Ectodermal cell (in vitro differentiated cells): Measurements from ENCODE around the gene TMEM72.

Source experiments
- H3K27ac ChIP-seq: 2 replicates; pipeline ENCODE4 v1.7.0; 2013; ENCODE audit warnings: mild to moderate bottlenecking, low read depth, low read length; ENCODE audit not compliant: insufficient read depth, poor library complexity, severe bottlenecking
- H3K27me3 ChIP-seq: 2 replicates; pipeline ENCODE4 v1.7.0; 2013; ENCODE audit warnings: mild to moderate bottlenecking, low read length; ENCODE audit not compliant: insufficient read depth, control insufficient read depth, poor library complexity, severe bottlenecking
- H3K36me3 ChIP-seq: one replicate; pipeline ENCODE4 v1.7.0; 2013; ENCODE audit warnings: low read length; ENCODE audit not compliant: control insufficient read depth, insufficient read depth
- H3K4me1 ChIP-seq: one replicate; pipeline ENCODE4 v1.7.0; 2013; ENCODE audit warnings: low read length; ENCODE audit not compliant: control insufficient read depth, insufficient read depth
- H3K4me3 ChIP-seq: 2 replicates; pipeline ENCODE4 v1.7.0; 2013; ENCODE audit warnings: low read depth, low read length, control low read depth; ENCODE audit not compliant: insufficient read depth
- H3K9me3 ChIP-seq: 2 replicates; pipeline ENCODE4 v1.7.0; 2013; ENCODE audit warnings: mild to moderate bottlenecking, low read length, moderate library complexity; ENCODE audit not compliant: control insufficient read depth
- WGBS, 2 experiments: methylation state at CpG; one replicate each; pipeline ENCODE4 v1.1.7; 2013; ENCODE audit warnings: missing lambda C conversion rate in 2 of 2; 5-methylcytosine and 5-hydroxymethylcytosine counted together

The TMEM72 gene

GRCh38 chr10:44946205-44946604 is 35.1 kb downstream of the TMEM72 start:
- no peak overlapping the region for H3K4me3 ChIP-seq
- no peaks in the 10 kb centered on the region for H3K27me3 ChIP-seq
- H3K27ac ChIP-seq, result no peak overlapping the region
- no peaks in the 10 kb centered on the region for H3K9me3 ChIP-seq
- 90 to 93% methylated on average over 2 of the region's 2 CpGs for WGBS, 2 experiments
- peaks cover 6% of the 10 kb centered on the region for H3K4me1 ChIP-seq
- no peaks in the 10 kb centered on the region for H3K36me3 ChIP-seq

DNA sequence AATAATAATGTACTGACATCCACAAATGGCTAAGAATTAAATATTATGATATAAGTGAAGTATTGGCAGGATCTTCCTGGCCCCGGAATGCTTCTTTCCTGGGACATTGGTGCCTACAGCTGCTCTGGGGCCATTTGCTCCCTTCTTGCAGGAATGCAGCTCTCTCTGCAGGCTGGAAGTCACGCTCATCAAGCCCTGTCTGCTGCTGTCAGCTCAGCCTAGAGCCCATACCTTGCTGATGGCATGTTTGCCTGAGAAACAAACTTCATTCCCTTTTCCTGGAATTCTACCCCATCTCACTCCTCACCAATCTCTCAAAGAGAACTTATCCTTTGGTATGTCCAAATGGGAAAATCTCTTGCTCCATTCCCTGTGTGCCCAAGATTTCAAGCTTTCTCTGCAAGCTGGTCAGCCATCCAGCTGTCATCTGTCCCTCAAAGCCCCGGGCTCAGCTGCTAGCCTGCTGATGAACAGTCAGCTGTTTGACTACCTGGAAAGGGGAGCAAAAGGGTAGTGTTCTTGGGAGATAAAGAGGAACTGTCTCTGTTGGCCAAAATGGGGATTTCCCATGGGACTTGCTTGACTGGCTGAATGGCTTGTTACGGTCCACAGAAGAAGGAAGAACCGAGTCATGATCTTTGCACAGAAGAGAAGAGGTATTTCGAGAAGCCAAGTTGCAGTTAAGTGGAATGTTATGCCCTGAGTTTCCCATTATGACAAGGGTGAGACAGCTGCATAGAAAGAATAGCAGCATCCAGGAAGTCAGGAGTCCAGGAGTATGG is 36.4 kb downstream of the TMEM72 start:
- Histone ChIP-seq H3K27me3 (no peaks in the 10 kb centered on the region), H3K9me3 (no peaks in the 10 kb centered on the region), H3K36me3 (no peaks in the 10 kb centered on the region), H3K27ac (no peak overlapping the region), H3K4me1 (peaks cover 8% of the 10 kb centered on the region), H3K4me3 (no peak overlapping the region)
- 90% methylated on average over 6 of the region's 6 CpGs for WGBS, 2 experiments

DNA sequence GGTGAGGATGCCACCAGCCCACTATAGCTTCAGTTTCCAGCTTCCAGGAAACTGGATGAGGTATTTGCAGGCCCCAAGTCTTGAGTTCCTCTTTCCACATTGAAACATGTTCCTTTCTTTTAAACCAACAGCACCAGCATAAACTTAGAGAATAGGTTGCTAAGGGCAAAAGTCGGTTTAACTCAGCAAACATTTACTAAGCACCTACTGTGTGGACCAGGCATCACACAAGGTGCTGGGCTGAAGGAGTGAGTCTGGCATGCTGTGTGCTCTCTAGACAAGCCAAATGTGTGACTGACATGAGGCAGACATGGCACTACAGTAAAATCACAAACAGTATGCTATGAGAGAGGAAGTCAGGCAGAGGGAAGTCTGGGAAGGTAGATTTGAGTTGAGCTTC is 37.5 kb downstream of the TMEM72 start:
- Histone ChIP-seq H3K27me3 (no peaks in the 10 kb centered on the region), H3K36me3 (no peaks in the 10 kb centered on the region), H3K9me3 (no peaks in the 10 kb centered on the region), H3K4me1 (peaks cover 15% of the 10 kb centered on the region), H3K4me3 (no peak overlapping the region), H3K27ac (no peak overlapping the region)
- WGBS, 2 experiments, result 82 to 98% methylated on average over 1 of the region's 1 CpG

- peaks cover 15% of the 10 kb centered on the region for H3K4me1 ChIP-seq
- no peak overlapping the region for H3K27ac ChIP-seq
- no peaks in the 10 kb centered on the region for H3K9me3 ChIP-seq
- H3K27me3 ChIP-seq, result no peaks in the 10 kb centered on the region
- H3K36me3 ChIP-seq, result no peaks in the 10 kb centered on the region
- H3K4me3 ChIP-seq, result no peak overlapping the region
- WGBS, 2 experiments, result 86 to 88% methylated on average over 5 of the region's 5 CpGs
Measured at GRCh38 chr10:44949127-44949802, 38.1 kb downstream of the TMEM72 start.

DNA sequence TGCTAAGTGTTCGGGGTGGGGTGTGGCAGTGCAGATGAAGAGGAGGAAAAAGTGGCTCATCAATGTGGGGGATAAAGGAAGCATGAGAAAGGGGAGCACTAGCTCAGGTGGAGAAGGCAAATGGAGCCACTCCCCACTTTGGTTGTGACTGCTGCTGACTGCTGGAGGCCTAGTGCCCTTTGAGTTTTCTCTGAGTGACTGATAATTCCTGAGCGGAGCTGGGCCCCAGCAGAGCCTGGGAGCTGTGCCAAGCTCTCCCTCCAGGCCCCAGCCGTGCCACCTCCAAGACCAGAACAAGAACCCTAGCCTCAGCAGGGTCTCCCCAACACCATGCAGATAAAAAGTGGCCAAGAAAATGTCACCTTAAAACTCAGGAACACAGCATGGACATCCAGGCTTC is 38.8 kb downstream of the TMEM72 start:
- H3K4me1 ChIP-seq, result peaks cover 15% of the 10 kb centered on the region

DNA sequence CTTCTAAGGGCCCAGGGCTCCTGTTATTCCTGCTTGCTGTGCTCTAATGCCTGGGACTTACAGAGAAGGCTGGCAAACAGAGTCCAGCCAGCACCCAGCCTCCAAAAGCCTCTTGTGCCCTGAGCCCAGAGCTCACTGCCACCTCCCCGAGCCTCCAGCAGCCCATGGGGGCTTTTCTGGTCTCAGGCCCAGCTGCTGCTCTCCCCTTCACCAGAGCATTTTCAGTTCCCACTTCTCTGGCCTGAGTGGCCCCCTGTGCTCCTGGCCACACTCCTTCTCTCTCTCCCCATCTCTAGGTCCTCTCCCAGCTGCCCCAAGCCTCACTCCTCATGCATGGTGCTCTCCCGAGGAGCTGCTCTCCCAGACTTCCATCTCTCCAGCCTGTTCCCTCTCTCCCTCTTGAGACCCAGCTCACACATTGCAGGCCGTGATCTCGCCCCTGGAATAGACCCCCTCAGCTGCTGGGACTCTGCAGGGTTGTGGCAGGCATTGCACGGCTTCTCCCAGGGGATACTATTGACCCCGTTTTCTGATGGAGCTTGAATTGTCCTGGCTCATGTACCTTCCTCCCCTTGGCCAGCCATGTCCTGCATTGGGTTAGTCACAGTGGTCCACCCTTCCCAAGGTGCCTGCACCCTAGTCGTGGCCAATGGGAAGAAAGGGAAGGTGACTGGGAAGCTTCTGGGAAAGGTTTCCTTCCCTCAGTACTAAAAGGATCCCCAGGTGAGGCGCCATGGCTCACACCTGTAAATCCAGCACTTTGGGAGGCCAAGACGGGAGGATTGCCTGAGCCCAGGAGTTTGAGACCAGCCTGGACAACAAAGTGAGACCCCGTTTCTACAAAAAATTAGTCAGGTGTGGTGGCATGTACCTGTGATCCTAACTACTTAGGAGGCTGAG is 39.4 kb downstream of the TMEM72 start:
- peaks cover 15% of the 10 kb centered on the region for H3K4me1 ChIP-seq
- H3K4me3 ChIP-seq, result no peak overlapping the region
- H3K36me3 ChIP-seq, result no peaks in the 10 kb centered on the region
- WGBS, 2 experiments, result 92% methylated on average over 10 of the region's 10 CpGs
- H3K9me3 ChIP-seq, result no peaks in the 10 kb centered on the region
- H3K27ac ChIP-seq, result no peak overlapping the region
- H3K27me3 ChIP-seq, result no peaks in the 10 kb centered on the region

More for the DNA sequence above, 38.8 kb downstream of the TMEM72 start:
- Histone ChIP-seq H3K27ac (no peak overlapping the region), H3K27me3 (no peaks in the 10 kb centered on the region), H3K9me3 (no peaks in the 10 kb centered on the region), H3K36me3 (no peaks in the 10 kb centered on the region), H3K4me3 (no peak overlapping the region)
- WGBS, 2 experiments, result 86 to 94% methylated on average over 3 of the region's 3 CpGs

- 94 to 95% methylated on average over 5 to 7 of the region's 7 CpGs for WGBS, 2 experiments
- Histone ChIP-seq H3K4me1 (peaks cover 15% of the 10 kb centered on the region), H3K27ac (no peak overlapping the region), H3K27me3 (no peaks in the 10 kb centered on the region), H3K4me3 (no peak overlapping the region), H3K36me3 (no peaks in the 10 kb centered on the region), H3K9me3 (no peaks in the 10 kb centered on the region)
Measured at GRCh38 chr10:44951576-44952226, 40.6 kb downstream of the TMEM72 start.

- peak overlapping the region; percentile 36 for H3K27ac ChIP-seq
- WGBS, 2 experiments, result 67 to 76% methylated on average over 2 of the region's 2 CpGs
Measured at GRCh38 chr10:44952779-44953231, 41.7 kb downstream of the TMEM72 start.

GRCh38 chr10:44954042-44954441 is 42.9 kb downstream of the TMEM72 start:
- Histone ChIP-seq H3K36me3 (no peaks in the 10 kb centered on the region), H3K4me3 (no peak overlapping the region), H3K4me1 (peaks cover 9% of the 10 kb centered on the region), H3K9me3 (no peaks in the 10 kb centered on the region), H3K27me3 (no peaks in the 10 kb centered on the region), H3K27ac (no peak overlapping the region)

More at GRCh38 chr10:44952779-44953231, 41.7 kb downstream of the TMEM72 start:
- Histone ChIP-seq H3K4me1 (peaks cover 9% of the 10 kb centered on the region), H3K36me3 (no peaks in the 10 kb centered on the region), H3K9me3 (no peaks in the 10 kb centered on the region), H3K27me3 (no peaks in the 10 kb centered on the region), H3K4me3 (no peak overlapping the region)
